SHP77 (cell line): ENCODE data around the gene KIF26B.

ENCODE experiments used
- DNase-seq, 2 experiments: peaks; one replicate each; lab custom pipeline; 2025; lab: John Stamatoyannopoulos, UW

Gene KIF26B

DNA sequence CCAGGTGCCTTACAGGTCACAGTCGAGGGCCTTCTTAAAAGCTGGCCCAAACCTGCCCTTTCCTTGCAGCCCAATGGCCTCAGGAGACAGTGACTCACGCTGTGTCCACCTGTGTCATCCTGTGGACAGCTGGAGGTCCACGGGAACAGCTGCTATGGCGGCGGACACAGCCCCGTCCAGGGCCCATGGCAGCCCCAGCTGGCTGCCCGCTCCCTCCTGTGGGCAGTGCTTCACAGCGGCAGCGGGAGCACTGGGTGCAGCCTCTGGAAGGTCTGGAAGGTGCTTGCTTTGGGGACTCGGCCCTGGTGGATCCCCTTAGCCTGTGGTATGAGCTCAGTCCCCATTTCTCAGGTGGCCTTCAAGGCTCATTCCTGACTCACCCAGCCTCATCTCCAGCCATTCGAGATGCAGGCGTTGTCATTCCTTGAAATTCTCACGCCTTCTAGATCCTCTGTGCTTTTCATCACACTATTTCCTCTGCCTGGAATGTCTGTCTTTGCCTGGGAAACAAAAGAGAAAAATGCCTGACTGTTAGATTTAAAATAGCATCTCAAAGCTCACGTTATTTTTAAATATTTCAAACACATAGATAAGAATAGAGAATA, 86.8 kb downstream of the KIF26B start:
- DNase-seq: no peak

DNA sequence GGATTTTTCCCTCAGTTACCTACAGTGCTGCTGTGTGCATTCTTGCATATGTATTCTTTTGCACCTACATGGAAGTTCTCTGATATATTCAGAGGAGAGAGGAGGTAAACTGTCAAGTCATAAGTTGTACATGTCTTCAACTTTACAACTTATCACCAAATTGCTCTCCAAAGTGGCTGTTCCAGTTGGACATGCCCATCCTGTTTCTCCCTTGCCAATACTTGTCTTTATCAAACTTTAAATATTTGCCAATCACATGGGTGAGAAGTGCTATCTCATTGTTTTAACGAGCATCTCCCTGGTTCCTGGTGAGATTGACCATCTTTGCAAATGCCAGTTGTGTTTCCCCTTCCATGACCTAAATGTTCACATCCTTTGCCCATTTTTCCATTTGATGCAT, 88.2 kb downstream of the KIF26B start:
- DNase-seq: no peak

- peak; percentile 92 to 93 for DNase-seq
These were observed 90.4 kb downstream of the KIF26B start for GRCh38 chr1:245245021-245245667.

DNA sequence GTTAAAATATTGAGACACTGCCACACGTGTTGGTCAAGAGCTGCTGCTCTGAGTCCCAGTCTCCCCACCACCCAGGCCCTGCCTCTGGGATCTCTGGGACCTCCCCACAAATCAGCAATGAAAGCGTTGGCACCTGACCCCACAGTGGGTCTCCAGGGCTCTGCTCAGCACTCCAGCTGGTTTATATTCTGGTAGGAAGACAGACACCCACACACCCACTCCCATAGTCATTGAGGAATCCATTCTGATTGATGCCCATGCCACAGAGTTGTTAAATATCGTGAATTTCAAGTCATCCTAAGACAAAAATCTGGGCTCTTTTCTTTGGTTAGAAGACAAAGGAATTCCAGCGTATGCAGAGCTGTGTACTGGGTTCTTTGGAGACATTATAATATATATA, 91.6 kb downstream of the KIF26B start:
- DNase-seq: peak in 1 of 2 experiments; percentile 16

DNA sequence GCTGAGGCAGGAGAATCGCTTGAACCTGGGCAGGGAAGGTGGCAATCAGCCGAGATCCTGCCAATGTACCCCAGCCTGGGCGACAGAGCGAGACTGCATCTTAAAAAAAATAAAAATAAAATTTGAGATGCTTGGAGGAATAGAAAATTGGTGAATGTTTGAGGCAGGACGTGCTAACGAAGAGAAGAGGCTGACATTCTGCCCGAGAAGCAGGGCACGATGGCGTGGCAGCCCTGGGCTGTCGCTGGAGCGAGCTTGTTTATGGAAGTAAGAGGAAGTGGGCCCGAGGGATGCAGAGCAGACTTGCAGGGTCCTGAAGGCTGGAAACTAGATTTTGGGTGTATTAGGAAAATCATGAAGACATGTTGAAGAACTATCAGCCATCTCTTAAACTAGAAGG, 92.6 kb downstream of the KIF26B start:
- no peak for DNase-seq

- no peak for DNase-seq
These were observed 93.0 kb downstream of the KIF26B start for GRCh38 chr1:245247801-245248200.

GRCh38 chr1:245248231-245248731, 93.5 kb downstream of the KIF26B start:
- no peak for DNase-seq

GRCh38 chr1:245255783-245256182, 101.0 kb downstream of the KIF26B start:
- no peak for DNase-seq

DNA sequence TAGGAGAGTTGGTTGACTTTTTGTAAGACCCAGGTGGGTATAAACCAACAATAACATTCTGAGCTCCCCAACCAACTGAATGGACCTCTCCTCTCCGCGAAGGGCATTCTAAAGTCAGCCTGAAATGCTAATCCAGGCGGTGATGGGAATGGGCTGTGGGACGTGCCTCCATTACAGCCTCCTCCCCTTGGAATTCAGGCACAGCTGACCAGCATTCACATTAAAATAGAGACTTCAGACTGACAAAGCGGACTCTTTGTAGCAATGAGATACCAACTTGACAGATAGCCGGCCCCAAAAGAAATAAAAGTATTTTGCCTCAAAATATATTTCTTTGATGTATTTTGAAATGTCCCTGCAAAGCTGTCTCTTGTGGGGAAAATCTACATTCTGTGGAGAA, 101.7 kb downstream of the KIF26B start:
- DNase-seq: no peak

GRCh38 chr1:245258271-245258920, 103.6 kb downstream of the KIF26B start:
- peak in 1 of 2 experiments; percentile 34 for DNase-seq

DNA sequence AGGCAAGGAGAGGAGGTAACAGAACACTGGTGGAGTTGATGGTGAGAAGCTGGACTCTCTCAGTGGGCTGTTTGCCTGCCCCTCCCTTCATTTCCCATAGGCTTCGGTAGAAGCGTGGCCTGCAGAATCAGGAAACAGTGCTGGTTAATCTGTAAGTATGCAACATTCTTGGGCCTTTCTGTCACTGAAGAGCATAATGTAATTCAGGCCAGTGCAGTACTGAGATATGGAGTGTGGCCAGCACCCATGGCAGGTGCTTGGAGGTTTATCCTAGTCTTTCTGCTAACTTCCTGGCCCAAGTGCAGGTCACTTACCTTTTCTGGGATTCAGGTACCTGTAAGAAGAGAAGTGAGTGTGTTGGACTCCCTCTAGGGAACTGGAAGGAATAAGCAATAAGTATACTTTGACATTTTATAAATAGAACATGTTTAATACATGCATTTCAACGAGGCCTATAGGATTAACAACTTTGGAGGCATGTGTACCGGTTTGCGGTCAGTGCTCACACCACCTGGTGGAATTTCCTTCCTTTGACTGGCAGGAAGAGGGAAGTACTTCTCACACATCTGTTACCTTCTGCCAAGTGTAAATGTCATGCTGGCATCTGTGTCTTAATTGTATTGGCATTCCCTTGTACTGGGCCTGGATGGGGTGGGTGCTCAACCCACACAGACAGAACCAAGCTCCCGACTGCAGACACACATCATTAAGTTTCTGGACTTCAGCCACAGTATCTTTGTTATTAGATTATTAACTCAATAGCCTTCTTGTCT, 105.5 kb downstream of the KIF26B start:
- DNase-seq: no peak

DNA sequence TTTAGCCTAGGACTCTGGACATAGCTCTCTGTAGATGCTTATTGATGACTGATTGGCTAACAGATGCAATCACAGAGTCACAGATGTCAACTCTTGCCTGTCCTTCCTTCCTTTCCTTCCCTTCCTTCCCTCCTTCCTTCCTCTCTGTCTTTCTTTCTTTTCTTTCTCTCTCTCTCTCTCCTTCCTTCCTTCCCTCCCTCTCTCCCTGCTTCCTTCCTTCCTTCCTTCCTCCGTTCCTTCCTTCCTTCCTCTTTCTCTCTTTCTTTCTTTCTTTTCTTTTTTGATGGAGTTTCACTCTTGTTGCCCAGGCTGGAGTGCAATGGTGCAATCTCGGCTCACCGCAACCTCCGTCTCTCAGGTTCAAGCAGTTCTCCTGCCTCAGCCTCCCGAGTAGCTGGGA, 106.1 kb downstream of the KIF26B start:
- DNase-seq: no peak

- DNase-seq: no peak
These were observed 107.0 kb downstream of the KIF26B start for GRCh38 chr1:245261786-245262185.

DNA sequence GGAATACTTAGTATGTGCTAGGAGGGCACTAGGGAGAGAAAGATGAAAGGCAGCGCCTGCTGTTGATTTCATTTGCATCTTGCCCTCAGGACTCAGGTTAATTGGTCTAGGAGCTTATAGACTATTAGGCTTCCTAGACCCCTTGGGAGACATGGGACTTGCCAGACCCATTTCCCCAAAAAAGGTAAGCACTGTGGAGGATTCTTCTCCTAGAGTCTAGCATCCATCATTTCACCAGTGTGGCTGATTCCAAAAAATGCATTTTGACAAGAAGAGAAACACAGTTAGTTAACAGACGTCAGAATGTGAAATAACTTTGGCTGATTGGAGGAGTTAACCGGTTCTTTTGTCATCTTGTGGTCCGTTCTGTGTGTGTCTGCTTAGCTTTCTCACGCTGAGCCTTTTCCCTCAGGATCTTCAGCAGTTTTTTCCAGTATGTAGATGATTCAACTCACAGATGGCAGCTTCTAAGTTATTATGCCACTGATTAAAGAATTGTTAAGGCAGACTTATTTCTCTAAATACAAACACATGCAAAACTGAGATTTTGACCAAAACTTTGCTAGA, 108.8 kb downstream of the KIF26B start:
- DNase-seq: no peak

DNA sequence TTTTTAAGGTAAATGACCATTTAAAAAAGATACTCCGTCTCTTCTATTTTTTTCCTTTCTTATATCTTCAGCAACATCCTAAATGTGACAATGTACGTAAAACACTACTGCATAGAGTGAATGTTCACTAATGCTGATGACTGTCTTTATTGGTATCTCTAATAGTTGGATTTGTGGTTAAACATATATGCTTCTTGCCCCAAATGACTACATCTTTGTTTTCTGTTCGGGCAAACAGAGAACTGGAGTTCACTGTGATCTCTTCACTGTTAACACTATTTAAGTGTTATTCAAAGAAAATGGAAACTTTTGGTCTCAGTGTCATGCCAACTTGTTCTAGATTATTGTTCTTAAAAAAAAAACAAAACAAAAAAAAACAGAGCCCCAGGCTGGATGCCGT, 109.4 kb downstream of the KIF26B start:
- no peak for DNase-seq

- DNase-seq: no peak
These were observed 111.3 kb downstream of the KIF26B start for GRCh38 chr1:245266105-245266504.

DNA sequence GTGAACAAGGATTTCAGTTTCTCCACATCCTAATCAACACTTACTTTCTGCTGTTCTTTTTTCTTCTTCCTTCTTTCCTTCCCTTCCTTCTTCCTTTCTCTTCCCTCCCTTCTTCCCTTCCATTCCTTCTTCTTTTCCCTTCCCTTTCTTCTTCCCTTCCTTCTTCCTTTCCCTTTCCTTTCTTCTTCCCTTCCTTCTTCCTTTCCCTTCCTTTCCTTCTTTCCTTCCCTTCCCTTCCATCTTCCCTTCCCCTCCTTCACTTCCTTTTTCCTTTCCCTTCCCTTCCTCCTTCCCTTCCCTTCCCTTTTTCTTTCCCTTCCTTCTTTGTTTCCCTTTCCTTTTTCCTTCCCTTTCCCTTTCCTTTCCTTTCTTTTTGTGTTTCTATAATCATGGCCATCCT, 115.3 kb downstream of the KIF26B start:
- DNase-seq: no peak

DNA sequence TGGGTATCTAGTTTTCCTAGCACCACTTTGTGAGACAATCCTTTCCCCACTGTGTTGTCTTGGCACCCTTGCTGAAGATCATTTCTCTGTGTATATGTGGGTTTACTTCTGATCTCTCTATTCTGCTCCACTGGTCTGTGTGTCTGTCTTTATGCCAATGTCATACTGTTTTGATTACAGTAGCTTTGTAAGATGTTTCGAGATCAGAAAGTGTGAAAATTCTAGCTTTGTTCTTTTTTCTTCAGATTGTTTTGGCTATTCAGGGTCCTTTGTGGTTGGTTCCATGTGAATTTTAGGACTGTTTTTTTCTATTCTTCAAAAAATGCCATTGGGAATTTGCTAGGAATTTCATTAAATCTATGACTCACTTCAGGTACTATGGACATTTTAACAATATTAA, 116.2 kb downstream of the KIF26B start:
- DNase-seq: no peak

DNA sequence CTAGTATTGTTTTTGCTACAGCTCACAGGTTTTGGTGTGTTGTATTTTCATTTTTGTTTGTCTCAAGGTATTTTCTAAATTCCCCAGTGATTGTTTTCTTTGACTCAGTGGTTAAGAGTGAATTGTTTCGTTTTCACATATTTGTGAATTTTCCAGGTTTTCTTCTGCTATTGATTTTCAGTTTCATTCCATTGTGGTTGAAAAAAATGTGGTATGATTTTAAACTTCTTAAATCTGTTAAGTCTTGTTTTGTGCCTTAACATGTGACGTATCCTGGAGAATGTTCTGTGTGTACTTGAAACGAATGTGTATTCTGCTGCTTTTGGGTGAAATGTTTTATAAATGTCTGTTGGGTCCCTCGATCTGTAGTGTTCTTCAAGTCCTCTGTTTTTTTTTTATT, 117.9 kb downstream of the KIF26B start:
- DNase-seq: no peak

- no peak for DNase-seq
These were observed 121.7 kb downstream of the KIF26B start for GRCh38 chr1:245276445-245276844.

DNA sequence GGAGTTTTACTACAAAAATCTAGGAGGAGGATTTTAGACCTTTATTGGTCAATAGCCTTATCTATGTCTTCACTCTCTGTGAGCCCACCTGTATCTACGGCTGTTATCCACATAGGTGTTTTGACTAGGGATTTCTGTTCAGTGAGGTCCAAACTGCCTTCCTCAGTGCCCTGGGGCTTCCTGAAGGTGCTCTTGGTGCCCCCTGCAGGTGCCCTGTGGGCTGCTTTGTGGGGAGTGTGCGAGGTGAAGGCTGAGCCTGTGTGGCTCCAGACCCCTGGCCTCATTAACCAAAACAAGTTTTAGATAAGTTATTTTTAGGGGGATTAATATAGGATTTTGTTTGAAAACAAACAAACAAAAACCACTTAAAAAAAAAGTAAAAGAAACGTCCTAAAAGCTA, 122.5 kb downstream of the KIF26B start:
- DNase-seq: peak in 1 of 2 experiments; percentile 17

DNA sequence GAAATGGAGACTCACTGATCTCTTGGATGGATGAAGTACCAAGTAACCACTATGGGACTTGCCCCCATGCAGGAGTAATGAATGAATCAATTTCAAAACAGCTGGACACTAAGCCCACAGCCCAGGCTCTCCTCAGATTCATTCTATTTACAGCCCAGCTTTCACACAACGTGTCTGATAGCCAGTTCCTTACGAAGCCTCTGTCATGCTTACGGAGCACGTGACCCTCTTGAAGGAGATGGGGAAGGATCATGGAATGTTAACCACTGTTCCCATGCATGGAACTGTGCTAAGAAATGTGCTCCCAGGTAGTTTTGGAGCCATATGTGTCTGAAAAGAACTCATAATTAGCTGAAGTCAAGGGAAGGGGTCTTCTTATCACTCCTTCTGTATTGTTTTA, 124.1 kb downstream of the KIF26B start:
- DNase-seq: no peak
